ENCODE results near the gene NME8. TPM values are rescaled to one million over a fixed set of nuclear protein-coding genes. Genes with fewer than 3 reads are reported as not detected.

NME8 gene, protein sequence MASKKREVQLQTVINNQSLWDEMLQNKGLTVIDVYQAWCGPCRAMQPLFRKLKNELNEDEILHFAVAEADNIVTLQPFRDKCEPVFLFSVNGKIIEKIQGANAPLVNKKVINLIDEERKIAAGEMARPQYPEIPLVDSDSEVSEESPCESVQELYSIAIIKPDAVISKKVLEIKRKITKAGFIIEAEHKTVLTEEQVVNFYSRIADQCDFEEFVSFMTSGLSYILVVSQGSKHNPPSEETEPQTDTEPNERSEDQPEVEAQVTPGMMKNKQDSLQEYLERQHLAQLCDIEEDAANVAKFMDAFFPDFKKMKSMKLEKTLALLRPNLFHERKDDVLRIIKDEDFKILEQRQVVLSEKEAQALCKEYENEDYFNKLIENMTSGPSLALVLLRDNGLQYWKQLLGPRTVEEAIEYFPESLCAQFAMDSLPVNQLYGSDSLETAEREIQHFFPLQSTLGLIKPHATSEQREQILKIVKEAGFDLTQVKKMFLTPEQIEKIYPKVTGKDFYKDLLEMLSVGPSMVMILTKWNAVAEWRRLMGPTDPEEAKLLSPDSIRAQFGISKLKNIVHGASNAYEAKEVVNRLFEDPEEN
- not detected in 5 replicates for total RNA-seq (2022; extraction: Qiagen RNA extraction; ENCODE audit: low read depth)

DNA sequence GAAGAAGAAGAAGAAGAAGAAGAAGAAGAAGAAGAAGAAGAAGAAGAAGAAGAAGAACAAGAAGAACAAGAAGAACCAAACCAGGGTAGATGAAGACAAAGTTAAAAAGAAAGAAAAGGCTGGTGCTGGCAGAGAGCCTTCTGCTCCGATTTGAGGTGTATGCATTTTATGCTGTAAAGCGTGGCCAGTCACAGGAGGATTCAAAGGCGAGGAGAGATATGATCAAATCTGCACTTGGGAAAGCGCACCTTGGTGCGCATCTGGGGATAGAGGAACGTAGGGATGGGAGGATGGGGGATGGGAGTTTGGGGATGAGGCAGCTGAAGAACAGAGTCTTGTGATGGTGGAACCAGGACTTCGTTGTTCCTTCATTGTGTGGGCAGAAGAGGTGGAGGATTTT is at the start of gene NME8:
NME8 (plus strand) TSS at position 301 of the 400 bp plus-strand sequence. CDS start 1,670 bp downstream, outside the sequence.

DNA sequence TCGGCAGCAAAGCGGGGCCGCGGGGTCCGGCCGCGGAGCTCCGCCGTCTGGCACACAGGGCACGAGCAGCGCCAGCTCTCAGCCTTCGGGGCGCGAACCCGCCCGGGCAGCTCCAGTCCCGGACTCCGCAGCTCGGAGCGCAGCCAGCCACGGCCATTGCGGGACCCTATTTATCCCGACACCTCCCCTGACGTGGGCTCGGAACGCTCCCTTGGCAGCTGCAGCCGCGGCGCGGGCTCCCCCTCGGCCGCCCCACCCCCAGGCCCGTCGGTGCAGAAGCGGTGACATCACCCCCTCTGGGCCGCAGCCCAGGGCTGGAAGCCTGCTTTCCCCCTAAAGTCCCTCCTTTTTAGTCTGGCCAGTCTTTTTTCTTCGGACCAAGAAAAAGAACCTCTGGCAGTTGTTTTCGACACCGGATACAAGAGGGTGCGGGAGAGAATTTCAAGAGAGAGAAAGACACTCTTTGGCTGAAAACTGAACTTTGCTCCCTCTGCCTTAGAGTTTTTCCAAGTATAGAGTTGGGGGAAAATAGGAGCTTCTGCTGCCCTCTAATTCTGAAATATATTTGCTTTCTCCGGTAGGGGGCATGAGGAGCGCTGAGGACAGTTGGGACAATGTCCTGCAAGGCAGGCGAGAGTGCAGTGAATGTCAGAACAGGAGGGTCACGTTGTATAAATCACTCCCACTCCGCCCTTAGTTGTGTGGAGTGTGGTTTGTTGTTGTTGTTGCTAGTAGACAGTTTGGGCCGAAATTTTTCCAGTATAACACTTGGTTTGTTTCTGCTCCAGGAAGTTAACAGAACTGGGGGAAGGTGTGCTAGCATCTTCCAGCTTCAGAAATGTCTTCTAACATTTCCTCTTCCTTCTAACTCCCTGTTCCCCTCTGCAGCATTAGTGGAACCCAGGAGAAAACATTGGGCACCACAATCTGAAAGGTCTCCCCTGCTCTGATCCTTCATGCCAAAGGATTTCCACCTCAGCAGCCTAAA is 68.6 kb downstream of the NME8 start, which contains the start of gene SFRP4:
SFRP4 (minus strand) TSS at position 145 of the 988 bp plus-strand sequence. CDS start 280 bp downstream, outside the sequence.

DNA sequence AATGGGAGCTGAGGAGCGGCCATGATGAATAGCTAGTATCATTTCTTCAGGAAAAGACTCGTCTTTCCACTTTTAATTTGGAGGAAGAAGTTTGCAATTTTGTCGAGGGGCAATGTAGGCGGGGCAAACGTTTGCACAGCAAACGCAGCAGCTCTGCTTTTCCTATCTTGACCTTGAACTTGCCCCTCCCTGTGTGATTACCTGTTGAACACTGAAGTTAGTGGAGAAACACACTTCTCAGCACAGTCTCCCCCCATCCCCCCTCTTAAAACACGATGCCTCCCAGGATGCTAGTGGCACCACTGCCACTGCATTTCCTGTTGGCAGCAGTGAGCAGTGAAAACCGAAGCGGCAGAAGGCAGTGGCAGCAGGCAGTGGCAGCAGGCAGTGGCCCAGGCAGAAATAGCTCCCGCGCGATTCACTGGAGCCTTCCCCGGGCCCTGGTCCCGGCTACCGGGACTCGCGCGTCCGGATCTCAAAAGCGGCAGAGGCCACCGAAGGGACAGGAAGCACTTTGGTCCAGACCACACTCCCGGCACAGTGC is 72.0 kb downstream of the NME8 start, which contains the start of gene EPDR1:
EPDR1 (plus strand) TSS at position 336 of the 544 bp plus-strand sequence. CDS start 300 bp downstream, outside the sequence.

Other genes starting within 250 kb of the NME8 start
- not detected in 5 replicates for gene GPR141, start 164.8 kb upstream of the NME8 start, total RNA-seq (2022; extraction: Qiagen RNA extraction; ENCODE audit: low read depth)
- gene SFRP4, start 68.2 kb downstream of the NME8 start, total RNA-seq (2022; extraction: Qiagen RNA extraction; ENCODE audit: low read depth) = 2.8 to 4.8 TPM (median 3.6 TPM) in 5 replicates
- gene EPDR1, start 72.0 kb downstream of the NME8 start, total RNA-seq (2022; extraction: Qiagen RNA extraction; ENCODE audit: low read depth) = 69.7 to 80.3 TPM (median 75.1 TPM) in 5 replicates